BJ (cell line): ENCODE measurements around the gene OSTM1. TPM values are rescaled to one million over a fixed set of nuclear protein-coding genes. Genes with fewer than 3 reads are reported as not detected.
A peak's percentile ranks its signal among the peaks of the same experiment; 100 is the strongest.

Source experiments
- CTCF ChIA-PET: fragments of 350-600 bp; formaldehyde crosslinking; extraction: SDS; loops from one replicate; lab custom pipeline; 2021; ENCODE audit warnings: antibody characterized with exemption, inconsistent platforms; lab: Yijun Ruan, JAX
- POLR2A ChIA-PET: fragments of 300-600 bp; sonication (Branson Sonifier 250); formaldehyde crosslinking; extraction: SDS; loops from one replicate; lab custom pipeline; 2021; ENCODE audit warnings: antibody characterized with exemption; lab: Charles Lee
- DNase-seq: peaks from one replicate; pipeline ENCODE4 v3.0.0-alpha.2; 2011; ENCODE audit warnings: low read depth
- H3K27me3 ChIP-seq: 2 replicates; pipeline ENCODE4 v1.6.0; 2011; ENCODE audit warnings: low read length; ENCODE audit not compliant: control insufficient read depth, insufficient read depth
- H3K36me3 ChIP-seq: 2 replicates; pipeline ENCODE4 v1.5.1; 2011; ENCODE audit warnings: low read length; ENCODE audit not compliant: control insufficient read depth, insufficient read depth
- H3K4me3 ChIP-seq: 2 replicates; pipeline ENCODE4 v1.5.1; 2011; ENCODE audit warnings: low read depth, mild to moderate bottlenecking, control low read depth, low read length
- CTCF ChIP-seq: IDR thresholded peaks from 2 replicates; pipeline ENCODE4 v1.5.1; 2011; ENCODE audit warnings: low read depth, mild to moderate bottlenecking, control low read depth, inconsistent platforms, low read length, moderate library complexity; ENCODE audit not compliant: insufficient read depth
- polyA plus RNA-seq: library from polyadenylated mRNA; depleted of rRNA; stranded (reverse); fragments of >200 nt; gene quantifications from 2 replicates; pipeline ENCODE4 v1.2.3, GENCODE V29; 2011

OSTM1 gene
- polyA plus RNA-seq, 1 experiment, result 20.1 TPM

DNA sequence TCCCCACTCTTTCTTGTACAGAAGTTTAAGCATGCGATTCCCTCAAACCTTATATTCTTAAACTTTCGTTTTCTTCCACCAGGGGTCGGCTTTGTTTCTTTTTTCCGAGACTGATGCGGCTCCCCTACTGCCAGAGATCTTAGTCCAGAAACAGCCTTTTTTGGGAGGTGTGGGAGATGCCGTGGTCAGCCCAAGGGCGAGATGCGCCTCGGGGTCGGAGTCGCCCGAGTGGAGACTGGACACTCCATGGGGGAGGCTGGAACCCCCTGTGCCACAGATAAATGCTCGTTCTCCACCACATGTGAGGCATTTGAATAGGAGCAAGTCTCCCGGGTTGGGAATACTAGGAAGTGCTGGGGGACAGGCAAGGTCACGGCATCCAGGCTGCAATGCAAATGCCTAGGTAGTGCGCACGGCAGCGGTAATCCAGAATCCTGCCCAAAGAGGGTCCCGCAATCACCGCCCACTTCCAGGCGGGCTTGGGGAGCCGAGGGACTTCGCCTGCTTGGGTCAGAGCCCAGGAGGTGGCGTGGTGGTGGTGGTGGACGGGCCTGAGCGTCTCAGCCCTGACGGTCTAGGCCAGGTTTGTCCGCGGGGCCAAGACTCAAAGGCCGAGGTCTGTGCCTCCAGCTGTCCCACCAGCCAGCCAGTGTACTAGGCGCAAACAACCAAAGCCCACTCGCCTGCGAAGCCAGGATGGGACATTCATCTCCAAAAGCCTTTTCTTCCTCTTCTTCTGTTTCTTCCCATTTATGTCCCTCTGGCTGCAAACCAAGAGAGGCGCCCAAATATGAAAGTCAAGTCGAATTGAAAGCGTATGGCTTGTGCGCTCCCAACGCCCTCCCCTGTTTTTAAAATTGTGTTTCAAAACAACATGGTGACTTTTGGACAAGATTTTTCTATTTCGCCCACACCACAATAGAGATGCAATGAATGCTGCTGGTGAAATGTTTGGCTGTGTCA, 39.3 kb upstream of the OSTM1 start:
- TF ChIP-seq CTCF, result peak; percentile 63
- Histone ChIP-seq H3K27me3 (peaks cover 44% of the 10 kb centered on the region), H3K4me3 (0 out of 2 replicates have a peak overlapping the region, but pooled peaks have one; percentile 10), H3K36me3 (no peaks in the 10 kb centered on the region)
- CTCF ChIA-PET, result interaction anchor here (0.6 to 3.9 kb wide), 16 partner anchors 9 to 415 kb away, joined by 3 to 58 read pairs (median 4); partner anchors contain the start of gene SNX3
- DNase-seq, result no peak
- POLR2A ChIA-PET, result no interaction called here

DNA sequence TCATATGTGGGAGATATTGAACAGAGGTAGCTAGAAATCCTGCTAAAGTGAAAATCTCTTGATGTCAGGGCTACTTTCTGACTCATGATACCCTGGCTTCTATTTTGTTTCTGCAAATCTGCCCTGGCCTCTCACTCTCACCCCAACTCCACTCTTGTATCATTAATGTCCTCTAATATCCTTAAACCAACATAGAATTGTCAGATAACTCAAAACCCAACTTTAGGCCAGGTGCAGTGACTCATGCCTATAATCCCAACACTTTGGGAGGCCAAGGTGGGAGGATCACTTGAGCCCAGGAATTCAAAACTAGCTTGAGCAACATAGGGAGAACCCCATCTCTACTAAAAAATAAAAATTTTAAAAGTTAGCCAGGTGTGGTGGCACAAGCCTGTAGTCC, 33.8 kb upstream of the OSTM1 start:
- Histone ChIP-seq H3K27me3 (peaks cover 7% of the 10 kb centered on the region), H3K4me3 (no peak overlapping the region), H3K36me3 (no peaks in the 10 kb centered on the region)
- CTCF ChIA-PET, result interaction anchor here (1.2 kb wide), 1 partner anchor 11 kb away, joined by 4 read pairs; no protein-coding TSS in a partner anchor
- no peak for TF ChIP-seq CTCF
- DNase-seq, result no peak
- POLR2A ChIA-PET, result no interaction called here

GRCh38 chr6:108107102-108107501, 32.6 kb upstream of the OSTM1 start:
- CTCF ChIA-PET, result interaction anchor here (0.7 to 1.4 kb wide), 4 partner anchors 8 to 417 kb away, joined by 3 to 4 read pairs (median 4); no protein-coding TSS in a partner anchor

GRCh38 chr6:108106694-108107093, 32.2 kb upstream of the OSTM1 start:
- Histone ChIP-seq H3K4me3 (no peak overlapping the region), H3K27me3 (peaks cover 7% of the 10 kb centered on the region), H3K36me3 (no peaks in the 10 kb centered on the region)
- TF ChIP-seq CTCF, result no peak
- POLR2A ChIA-PET, result no interaction called here
- CTCF ChIA-PET, result interaction anchor here (0.7 to 1.4 kb wide), 4 partner anchors 8 to 417 kb away, joined by 3 to 4 read pairs (median 4); no protein-coding TSS in a partner anchor
- no peak for DNase-seq

More at GRCh38 chr6:108107102-108107501, 32.6 kb upstream of the OSTM1 start:
- Histone ChIP-seq H3K27me3 (peaks cover 5% of the 10 kb centered on the region), H3K4me3 (no peak overlapping the region), H3K36me3 (no peaks in the 10 kb centered on the region)
- no peak for DNase-seq
- TF ChIP-seq CTCF, result no peak
- POLR2A ChIA-PET, result no interaction called here

GRCh38 chr6:108106261-108106660, 31.7 kb upstream of the OSTM1 start:
- DNase-seq, result no peak
- Histone ChIP-seq H3K4me3 (no peak overlapping the region), H3K36me3 (no peaks in the 10 kb centered on the region), H3K27me3 (peaks cover 7% of the 10 kb centered on the region)
- CTCF ChIA-PET, result interaction anchor here (1.2 to 1.4 kb wide), 2 partner anchors 9 to 417 kb away, joined by 4 read pairs; no protein-coding TSS in a partner anchor
- no peak for TF ChIP-seq CTCF
- POLR2A ChIA-PET, result no interaction called here
